ENCODE measurements around the gene ARID5B.

The ARID5B gene

GRCh38 chr10:62059217-62059920, 157.9 kb downstream of the ARID5B start:
- TF ChIP-seq JUND (IDR thresholded peaks at IDR 0.05; ENCODE audit: low read depth): no peak
- DNase-seq (ENCODE audit: low read depth in 1 of 2, low spot score in 1 of 2): no peak
- in situ Hi-C loops (cut with HindIII; ENCODE audit: low pct_unique_long_range_greater_than_20kb, low sequenced_read_pairs): no loop called here

GRCh38 chr10:62062028-62062427, 160.5 kb downstream of the ARID5B start:
- DNase-seq (ENCODE audit: low read depth in 1 of 2, low spot score in 1 of 2): no peak
- in situ Hi-C loops (cut with HindIII; ENCODE audit: low pct_unique_long_range_greater_than_20kb, low sequenced_read_pairs): no loop called here
- TF ChIP-seq JUND (IDR thresholded peaks at IDR 0.05; ENCODE audit: low read depth): no peak

DNA sequence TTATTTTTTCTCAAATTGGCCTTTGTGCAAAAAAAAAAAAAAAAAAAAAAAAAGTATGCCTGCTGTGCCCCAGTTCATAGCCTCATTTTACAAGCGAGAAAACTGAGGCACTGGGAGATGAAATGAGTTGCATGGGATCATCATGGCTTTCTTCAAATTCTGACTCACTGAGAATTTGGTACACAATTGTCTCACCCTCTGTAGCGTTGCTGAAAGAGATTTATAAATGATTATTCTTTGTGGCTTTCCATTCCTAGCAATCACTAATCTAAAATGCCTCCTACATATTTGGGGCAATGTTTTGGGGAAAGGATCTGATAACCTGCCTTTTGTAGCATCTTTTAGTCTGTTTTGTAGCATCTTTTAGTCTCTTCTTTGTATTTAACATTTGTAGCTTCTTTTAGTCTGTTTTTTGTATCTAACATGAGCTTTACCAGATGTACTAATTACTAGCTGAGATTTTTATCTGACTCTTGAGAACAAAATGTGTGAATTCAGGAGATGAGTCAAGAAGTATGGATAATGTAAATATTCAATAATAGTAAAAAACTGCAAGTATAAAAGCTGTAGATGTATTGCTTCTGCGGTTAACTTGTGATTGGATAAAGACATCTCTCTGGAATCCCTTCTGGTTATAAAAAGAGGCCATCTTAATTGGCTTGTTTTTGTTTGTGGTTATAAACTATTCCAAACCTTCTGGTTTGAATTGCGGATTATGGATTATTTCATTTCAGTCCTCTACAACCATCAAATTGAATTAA, 161.4 kb downstream of the ARID5B start:
- in situ Hi-C loops (cut with HindIII; ENCODE audit: low pct_unique_long_range_greater_than_20kb, low sequenced_read_pairs): no loop called here
- DNase-seq (ENCODE audit: low read depth in 1 of 2, low spot score in 1 of 2): no peak
- TF ChIP-seq JUND (IDR thresholded peaks at IDR 0.05; ENCODE audit: low read depth): no peak

DNA sequence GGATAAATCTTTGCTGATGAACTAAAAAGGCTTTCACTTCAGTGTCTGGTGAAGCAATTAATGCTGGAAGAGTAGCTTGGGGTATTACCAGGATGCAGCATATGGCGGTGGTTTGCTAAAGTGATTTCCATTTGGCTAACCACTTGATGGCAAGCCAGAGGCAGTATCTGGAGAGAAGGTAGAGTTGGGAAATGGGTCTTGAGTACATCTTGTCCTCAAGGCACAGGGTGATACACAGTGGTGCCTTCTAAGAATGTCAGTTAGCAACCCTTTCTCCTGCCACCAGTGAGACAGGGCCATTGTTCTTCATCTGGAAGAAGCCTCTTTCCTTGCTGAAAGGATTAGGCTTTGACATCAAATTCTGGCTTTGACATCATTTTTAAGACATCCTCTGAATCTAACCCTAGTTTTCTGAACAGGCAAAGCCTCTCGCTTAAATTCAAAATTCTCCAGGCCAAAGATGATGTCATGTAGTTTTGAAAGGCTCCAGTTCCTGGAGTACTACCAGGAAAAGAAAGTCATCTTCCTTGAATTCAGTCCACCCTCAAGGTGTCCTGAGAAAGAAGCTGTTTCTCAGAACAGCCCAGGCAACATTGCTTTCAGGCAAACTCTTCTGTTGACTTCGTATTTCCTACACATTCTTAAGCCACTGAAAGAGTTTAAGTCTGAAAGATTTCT, 162.4 kb downstream of the ARID5B start:
- TF ChIP-seq JUND (IDR thresholded peaks at IDR 0.05; ENCODE audit: low read depth): no peak
- DNase-seq (ENCODE audit: low read depth in 1 of 2, low spot score in 1 of 2): no peak
- in situ Hi-C loops (cut with HindIII; ENCODE audit: low pct_unique_long_range_greater_than_20kb, low sequenced_read_pairs): no loop called here

GRCh38 chr10:62067560-62067959, 166.1 kb downstream of the ARID5B start:
- no peak for TF ChIP-seq JUND (IDR thresholded peaks at IDR 0.05; ENCODE audit: low read depth)
- in situ Hi-C loops (cut with HindIII; ENCODE audit: low pct_unique_long_range_greater_than_20kb, low sequenced_read_pairs): no loop called here

GRCh38 chr10:62068464-62068863, 167.0 kb downstream of the ARID5B start:
- no peak for TF ChIP-seq JUND (IDR thresholded peaks at IDR 0.05; ENCODE audit: low read depth)
- in situ Hi-C loops (cut with HindIII; ENCODE audit: low pct_unique_long_range_greater_than_20kb, low sequenced_read_pairs): no loop called here
- no peak for DNase-seq (ENCODE audit: low read depth in 1 of 2, low spot score in 1 of 2)

More at GRCh38 chr10:62067560-62067959, 166.1 kb downstream of the ARID5B start:
- DNase-seq (ENCODE audit: low read depth in 1 of 2, low spot score in 1 of 2): no peak

DNA sequence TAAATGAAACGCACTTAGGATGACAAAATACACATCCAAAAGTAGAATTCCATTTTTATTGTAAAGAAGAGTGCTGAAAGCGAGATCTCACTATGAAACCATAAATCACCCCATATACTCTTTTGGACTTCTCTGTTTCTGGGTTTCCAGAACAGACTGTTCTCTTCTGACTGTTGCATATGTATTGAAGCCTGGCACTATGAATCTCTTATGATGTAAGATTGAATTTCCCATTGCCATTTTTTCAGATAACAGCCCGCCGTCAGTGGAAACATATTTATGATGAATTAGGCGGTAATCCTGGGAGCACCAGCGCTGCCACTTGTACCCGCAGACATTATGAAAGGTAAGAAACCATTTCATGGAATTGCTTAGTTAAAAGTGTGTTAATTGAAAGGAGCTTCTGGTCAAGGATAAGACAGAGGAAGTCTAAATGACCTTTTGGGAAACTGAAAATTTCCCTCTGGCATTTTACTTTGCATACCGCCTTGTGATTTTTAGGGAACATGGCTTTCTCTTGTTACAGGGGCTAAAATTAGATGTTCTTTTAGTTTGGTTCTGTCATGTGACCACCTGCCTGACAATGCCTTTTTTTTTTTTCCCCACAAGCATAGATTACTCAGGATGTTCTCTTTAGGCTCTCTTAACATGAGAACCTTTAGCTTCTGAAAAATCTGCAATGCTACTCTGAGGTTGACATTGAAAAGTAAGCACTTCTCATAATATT, 168.1 kb downstream of the ARID5B start:
- no peak for TF ChIP-seq JUND (IDR thresholded peaks at IDR 0.05; ENCODE audit: low read depth)
- in situ Hi-C loops (cut with HindIII; ENCODE audit: low pct_unique_long_range_greater_than_20kb, low sequenced_read_pairs): no loop called here
- no peak for DNase-seq (ENCODE audit: low read depth in 1 of 2, low spot score in 1 of 2)

GRCh38 chr10:62071846-62072281, 170.4 kb downstream of the ARID5B start:
- in situ Hi-C loops (cut with HindIII; ENCODE audit: low pct_unique_long_range_greater_than_20kb, low sequenced_read_pairs): no loop called here
- TF ChIP-seq JUND (IDR thresholded peaks at IDR 0.05; ENCODE audit: low read depth): no peak
- DNase-seq (ENCODE audit: low read depth in 1 of 2, low spot score in 1 of 2): no peak

GRCh38 chr10:62072901-62073300, 171.4 kb downstream of the ARID5B start:
- no peak for DNase-seq (ENCODE audit: low read depth in 1 of 2, low spot score in 1 of 2)
- in situ Hi-C loops (cut with HindIII; ENCODE audit: low pct_unique_long_range_greater_than_20kb, low sequenced_read_pairs): no loop called here
- TF ChIP-seq JUND (IDR thresholded peaks at IDR 0.05; ENCODE audit: low read depth): no peak

- in situ Hi-C loops (cut with HindIII; ENCODE audit: low pct_unique_long_range_greater_than_20kb, low sequenced_read_pairs): no loop called here
- TF ChIP-seq JUND (IDR thresholded peaks at IDR 0.05; ENCODE audit: low read depth): no peak
- DNase-seq (ENCODE audit: low read depth in 1 of 2, low spot score in 1 of 2): no peak
These were observed 171.9 kb downstream of the ARID5B start for GRCh38 chr10:62073429-62073828.

- no peak for TF ChIP-seq JUND (IDR thresholded peaks at IDR 0.05; ENCODE audit: low read depth)
- in situ Hi-C loops (cut with HindIII; ENCODE audit: low pct_unique_long_range_greater_than_20kb, low sequenced_read_pairs): no loop called here
- DNase-seq (ENCODE audit: low read depth in 1 of 2, low spot score in 1 of 2): no peak
These were observed 173.9 kb downstream of the ARID5B start for GRCh38 chr10:62075414-62075813.

- in situ Hi-C loops (cut with HindIII; ENCODE audit: low pct_unique_long_range_greater_than_20kb, low sequenced_read_pairs): no loop called here
- no peak for TF ChIP-seq JUND (IDR thresholded peaks at IDR 0.05; ENCODE audit: low read depth)
- no peak for DNase-seq (ENCODE audit: low read depth in 1 of 2, low spot score in 1 of 2)
These were observed 174.4 kb downstream of the ARID5B start for GRCh38 chr10:62075912-62076311.
